K562 (cell line): ENCODE results near the gene BMP10. TPM values are rescaled to one million over a fixed set of nuclear protein-coding genes. Genes with fewer than 3 reads are reported as not detected.

Experiments used
- ATAC-seq: fragments of 200-7000 bp; cut with Tn5 transposase; 3 replicates; pipeline ENCODE4 v1.9.1; 2020; ENCODE audit warnings: moderate library complexity
- BruUV-seq: library from RNA; stranded (reverse); fragments of 400-500 nt; replicated peaks from 2 replicates; lab custom pipeline; 2021; lab: Mats Ljungman, UMichigan
- CTCF ChIA-PET: fragments of 300-600 bp; formaldehyde crosslinking; extraction: SDS; loops from one replicate; lab custom pipeline; 2021; ENCODE audit warnings: low intra/inter-chr PET ratio; lab: Yijun Ruan, JAX
- POLR2A ChIA-PET: fragments of 300-600, 350-650 bp; sonication (Branson Sonifier 250); formaldehyde crosslinking; extraction: SDS; loops from one replicate; lab custom pipeline; 2021; ENCODE audit warnings: antibody characterized with exemption, inconsistent platforms; lab: Yijun Ruan, JAX
- DNase-seq, 4 experiments: peaks; one replicate each; pipeline versions ENCODE4 v3.0.0 to v3.0.0-alpha.2; 2011 to 2018; ENCODE audit warnings: low spot score in 3 of 4, mixed read lengths in 3 of 4; ENCODE audit errors: extremely low read depth in 1 of 4
- FAIRE-seq: peaks from 2 replicates; lab custom pipeline; 2011; peaks lifted over from hg19 to GRCh38; lab: Jason Lieb, UNC
- H2AFZ ChIP-seq: 2 replicates; pipeline ENCODE4 v1.6.0; 2011; ENCODE audit warnings: low read depth, low read length, control low read depth, inconsistent platforms
- H3K27ac ChIP-seq: fragments of 200-600 bp; 3 replicates; pipeline ENCODE4 v1.8.0; 2011; ENCODE audit warnings: low read depth, mild to moderate bottlenecking, control low read depth, inconsistent platforms, low read length, moderate library complexity, mixed read lengths; ENCODE audit errors: extremely low read depth
- H3K27me3 ChIP-seq, 2 experiments: fragments of 300-600 bp in 1 of 2; 2 replicates in 1 of 2; 3 replicates in 1 of 2; pipeline versions ENCODE4 v1.6.0 to v1.8.0; 2011; ENCODE audit warnings: inconsistent platforms in 2 of 2, low read length in 2 of 2, mild to moderate bottlenecking in 1 of 2, mixed read lengths in 1 of 2, moderate library complexity in 1 of 2; ENCODE audit not compliant: control insufficient read depth in 2 of 2, insufficient read depth in 2 of 2
- H3K36me3 ChIP-seq: fragments of 300-600 bp; 3 replicates; pipeline ENCODE4 v1.8.0; 2011; ENCODE audit warnings: mild to moderate bottlenecking, low read length, inconsistent platforms; ENCODE audit not compliant: control insufficient read depth, insufficient read depth
- H3K4me1 ChIP-seq, 2 experiments: fragments of 200-600 bp in 1 of 2; replicated peaks in 1 of 2; 2 replicates in 1 of 2; 3 replicates in 1 of 2; pipeline versions ENCODE4 v1.5.1 to v1.8.0; 2011; ENCODE audit warnings: inconsistent platforms in 2 of 2, low read length in 2 of 2, mild to moderate bottlenecking in 1 of 2, mixed read lengths in 1 of 2, moderate library complexity in 1 of 2; ENCODE audit not compliant: control insufficient read depth in 2 of 2, insufficient read depth in 2 of 2
- H3K4me2 ChIP-seq: 2 replicates; pipeline ENCODE4 v1.6.1; 2011; ENCODE audit warnings: low read length, control low read depth, inconsistent platforms, mixed read lengths; ENCODE audit not compliant: insufficient read depth
- H3K4me3 ChIP-seq: fragments of 200-600 bp; sonication (generic), shearing (Covaris generic); 2 replicates; pipeline ENCODE4 v1.5.1; 2016; ENCODE audit warnings: control low read depth, inconsistent platforms
- H3K79me2 ChIP-seq: fragments of 200-600 bp; 3 replicates; pipeline ENCODE4 v1.8.0; 2011; ENCODE audit warnings: low read length, inconsistent platforms; ENCODE audit not compliant: control insufficient read depth, insufficient read depth
- H3K9ac ChIP-seq, 2 experiments: 2 replicates each; pipeline versions ENCODE4 v1.6.0 to v1.6.1; 2011; ENCODE audit warnings: low read depth in 2 of 2, low read length in 2 of 2, control low read depth in 1 of 2, inconsistent platforms in 1 of 2, mild to moderate bottlenecking in 1 of 2, mixed read lengths in 1 of 2; ENCODE audit not compliant: insufficient read depth in 1 of 2
- H3K9me1 ChIP-seq: one replicate; pipeline ENCODE4 v1.6.0; 2011; ENCODE audit warnings: inconsistent platforms, mild to moderate bottlenecking, low read length, moderate library complexity; ENCODE audit not compliant: control insufficient read depth, insufficient read depth
- H3K9me3 ChIP-seq: replicated peaks from 2 replicates; pipeline ENCODE4 v1.5.1; 2011; ENCODE audit warnings: low read depth, low read length, inconsistent platforms; ENCODE audit not compliant: control insufficient read depth, insufficient read depth
- H4K20me1 ChIP-seq: replicated peaks from 2 replicates; pipeline ENCODE4 v1.6.1; 2011; ENCODE audit warnings: low read length, inconsistent platforms, mixed read lengths; ENCODE audit not compliant: control insufficient read depth, insufficient read depth
- E2F8 ChIP-seq: fragments of 450-650 bp; IDR thresholded peaks from 2 replicates; pipeline ENCODE4 v1.7.1; 2018; ENCODE audit warnings: mild to moderate bottlenecking, low read depth; ENCODE audit not compliant: partially characterized antibody
- HCFC1 ChIP-seq: IDR thresholded peaks from 2 replicates; pipeline ENCODE4 v1.6.1; 2012; ENCODE audit warnings: low read depth, low read length, improper control_type of control experiment
- HDGF ChIP-seq: fragments of 450-650 bp; IDR thresholded peaks from 2 replicates; pipeline ENCODE4 v1.6.1; 2016
- MAFG ChIP-seq: fragments of 450-650 bp; conservative IDR thresholded peaks from 2 replicates; pipeline ENCODE4 v1.6.1; 2016; ENCODE audit warnings: missing genetic modification characterization, missing compliant biosample characterization
- SP2 ChIP-seq: IDR thresholded peaks from 2 replicates; pipeline ENCODE4 v1.6.1; 2011; ENCODE audit warnings: mild to moderate bottlenecking, low read depth, low read length, moderate library complexity; ENCODE audit not compliant: poor library complexity, severe bottlenecking; ENCODE audit errors: extremely low read depth
- TAF15 ChIP-seq: fragments of 200-400 bp; formaldehyde crosslinking; IDR thresholded peaks from 2 replicates; pipeline ENCODE4 v1.6.1; 2017; ENCODE audit warnings: mild to moderate bottlenecking, low read depth, low read length, moderate library complexity
- TARDBP ChIP-seq: fragments of 450-650 bp; IDR thresholded peaks from 2 replicates; pipeline ENCODE4 v1.6.1; 2016
- ZNF253 ChIP-seq: fragments of 250-450 bp; sonication (Bioruptor Pico); conservative IDR thresholded peaks from 2 replicates; pipeline ENCODE4 v1.6.1; 2021; ENCODE audit warnings: mild to moderate bottlenecking
- ZNF431 ChIP-seq: sonication (generic); formaldehyde crosslinking; IDR thresholded peaks from 2 replicates; pipeline ENCODE4 v1.8.0; 2022; ENCODE audit warnings: mild to moderate bottlenecking, missing genetic modification reagents
- ZNF76 ChIP-seq: fragments of 250-450 bp; sonication (Bioruptor Pico); IDR thresholded peaks from 2 replicates; pipeline ENCODE4 v1.4.0; 2020; ENCODE audit warnings: mild to moderate bottlenecking, moderate library complexity, borderline replicate concordance
- WGBS: fragments of 100-300 bp; shearing (Covaris generic); methylation state at CpG from one replicate; pipeline ENCODE4 v1.1.6; 2016; ENCODE audit warnings: low coverage, mixed read lengths; ENCODE audit not compliant: insufficient coverage; ENCODE audit errors: missing lambda C conversion rate; 5-methylcytosine and 5-hydroxymethylcytosine counted together
- in situ Hi-C: fragments of 300-500 bp; cut with MboI; formaldehyde crosslinking; loops from 4 replicates; pipeline ENCODE4 v1.15.0; 2018; ENCODE audit warnings: inconsistent platforms, mixed read lengths
- intact Hi-C: fragments of 100-400 bp; cut with micrococcal nuclease; formaldehyde crosslinking; loops from 2 replicates; pipeline ENCODE4 v1.14.2; 2022
- polyA plus RNA-seq, 8 experiments: library from polyadenylated mRNA; depleted of rRNA in 4 of 8; stranded (reverse) in 5 of 8; unstranded in 3 of 8; fragments of >200 nt; fragmentation: Nextera tagmentation in 2 of 8; fragmentation: Illumina TruSeq in 1 of 8; extraction: Ambion mirVana in 2 of 8; extraction: Trizol in 1 of 8; gene quantifications; 2 replicates each; pipeline versions ENCODE4 v1.2.1 to v1.2.3, GENCODE V29; 2011 to 2014; ENCODE audit warnings: inconsistent platforms in 1 of 8, missing spikeins in 1 of 8
- total RNA-seq, 7 experiments: library from RNA; depleted of rRNA in 6 of 7; stranded (reverse); fragments of >200 nt in 6 of 7; fragmentation: Illumina TruSeq in 2 of 7; extraction: Trizol in 2 of 7; gene quantifications; 2 replicates each; pipeline versions ENCODE4 v1.2.1 to v1.2.3, GENCODE V29; 2011 to 2021; ENCODE audit warnings: low replicate concordance in 1 of 7

Gene BMP10
- total and polyA plus RNA-seq, 9 of the 15 experiments (the other 6 are each of a cell fraction or from before 2014, with no cell fraction given), result 0.11 to 0.91 (median 0.43) TPM

GRCh38 chr2:68885811-68886075 lies 14.5 kb upstream of the BMP10 start (continued):
- TF ChIP-seq E2F8, result no peak

- Histone ChIP-seq H3K9me3 (no peaks in the 10 kb centered on the region), H4K20me1 (no peaks in the 10 kb centered on the region), H3K4me2 (no peak overlapping the region), H3K79me2 (no peaks in the 10 kb centered on the region), H3K9ac (no peak overlapping the region), H3K27ac (no peak overlapping the region), H3K36me3 (no peaks in the 10 kb centered on the region), H3K4me3 (no peak overlapping the region), H3K27me3 (no peaks in the 10 kb centered on the region), H2AFZ (no peak overlapping the region), H3K4me1 (peaks cover 0 to 12% of the 10 kb centered on the region in 2 experiments; a peak in 3 of 5 replicates), H3K9me1 (no peaks in the 10 kb centered on the region)
- no peak for DNase-seq
- peak; percentile 51 for FAIRE-seq
- no peak for ATAC-seq
- in situ Hi-C loops, result no loop called here
- CTCF ChIA-PET, result no interaction called here
- intact Hi-C loops, result no loop called here
- POLR2A ChIA-PET, result interaction anchor here (0.6 to 2.6 kb wide), 3 partner anchors 19 to 132 kb away, joined by 3 to 8 read pairs (median 6); no protein-coding TSS in a partner anchor
- no TSS peak for BruUV-seq
- 42% methylated on average over 10 of the region's 10 CpGs for WGBS
- no peak for TF ChIP-seq ZNF431 (CRISPR knock-in tag)
- no peak for TF ChIP-seq ZNF76
- TF ChIP-seq TARDBP, result no peak
- TF ChIP-seq HDGF, result no peak
- TF ChIP-seq HCFC1, result no peak
- no peak for TF ChIP-seq TAF15
- TF ChIP-seq ZNF253 (CRISPR knock-in tag), result no peak
- TF ChIP-seq SP2, result no peak
- TF ChIP-seq MAFG (tag), result no peak
These were observed 14.0 kb upstream of the BMP10 start for GRCh38 chr2:68885074-68885810.
